A549 (cell line): Measurements from ENCODE around the gene PCGF3.

Experiments
- CTCF ChIP-seq: fragments of >200 bp; sonication (Bioruptor Twin); formaldehyde crosslinking; IDR thresholded peaks from 3 replicates; pipeline ENCODE4 v1.5.1; 2016
- ELK1 ChIP-seq: fragments of 150-350 bp; IDR thresholded peaks from 2 replicates; pipeline ENCODE4 v1.6.1; 2014; ENCODE audit warnings: low read depth, mild to moderate bottlenecking, low read length
- JUNB ChIP-seq: fragments of >200 bp; sonication (Bioruptor Twin); formaldehyde crosslinking; IDR thresholded peaks from 2 replicates; pipeline ENCODE4 v1.6.1; 2016
- MAX ChIP-seq: IDR thresholded peaks from 2 replicates; pipeline ENCODE4 v1.6.1; 2012
- PHF8 ChIP-seq: fragments of 200-600 bp; sonication (generic); IDR thresholded peaks from 2 replicates; pipeline ENCODE4 v1.6.1; 2016; ENCODE audit warnings: low read depth, mild to moderate bottlenecking, antibody characterized with exemption, moderate library complexity, borderline replicate concordance
- POLR2A ChIP-seq: IDR thresholded peaks from 2 replicates; pipeline ENCODE4 v1.6.1; 2012; ENCODE audit warnings: mild to moderate bottlenecking, low read length
- REST ChIP-seq: fragments of 200-600 bp; sonication (generic); IDR thresholded peaks from 2 replicates; pipeline ENCODE4 v1.6.1; 2016; ENCODE audit warnings: antibody characterized with exemption, mild to moderate bottlenecking, moderate library complexity
- ZSCAN20 ChIP-seq: fragments of 250-450 bp; sonication (Bioruptor Pico); IDR thresholded peaks from 2 replicates; pipeline ENCODE4 v1.8.0; 2022; ENCODE audit warnings: mild to moderate bottlenecking, moderate library complexity

- TF ChIP-seq CTCF: no peak
- TF ChIP-seq POLR2A: no peak
- no peak for TF ChIP-seq MAX
- no peak for TF ChIP-seq JUNB
- TF ChIP-seq ELK1: no peak
- TF ChIP-seq REST: no peak
- no peak for TF ChIP-seq PHF8
- no peak for TF ChIP-seq ZSCAN20
Measured at GRCh38 chr4:682490-683172, 23.0 kb upstream of the PCGF3 start.
